Neural progenitor cell (in vitro differentiated cells): ENCODE measurements around the gene RUNX1.

ENCODE experiments used
- CTCF ChIP-seq: fragments of 200-600 bp; sonication (generic); IDR thresholded peaks from 2 replicates; pipeline ENCODE4 v1.5.1; 2017; ENCODE audit warnings: antibody characterized with exemption, mild to moderate bottlenecking
- EZH2 ChIP-seq: fragments of 200-600 bp; sonication (generic); IDR thresholded peaks from 2 replicates; pipeline ENCODE4 v1.6.1; 2017; ENCODE audit warnings: antibody characterized with exemption, mild to moderate bottlenecking, moderate library complexity

DNA sequence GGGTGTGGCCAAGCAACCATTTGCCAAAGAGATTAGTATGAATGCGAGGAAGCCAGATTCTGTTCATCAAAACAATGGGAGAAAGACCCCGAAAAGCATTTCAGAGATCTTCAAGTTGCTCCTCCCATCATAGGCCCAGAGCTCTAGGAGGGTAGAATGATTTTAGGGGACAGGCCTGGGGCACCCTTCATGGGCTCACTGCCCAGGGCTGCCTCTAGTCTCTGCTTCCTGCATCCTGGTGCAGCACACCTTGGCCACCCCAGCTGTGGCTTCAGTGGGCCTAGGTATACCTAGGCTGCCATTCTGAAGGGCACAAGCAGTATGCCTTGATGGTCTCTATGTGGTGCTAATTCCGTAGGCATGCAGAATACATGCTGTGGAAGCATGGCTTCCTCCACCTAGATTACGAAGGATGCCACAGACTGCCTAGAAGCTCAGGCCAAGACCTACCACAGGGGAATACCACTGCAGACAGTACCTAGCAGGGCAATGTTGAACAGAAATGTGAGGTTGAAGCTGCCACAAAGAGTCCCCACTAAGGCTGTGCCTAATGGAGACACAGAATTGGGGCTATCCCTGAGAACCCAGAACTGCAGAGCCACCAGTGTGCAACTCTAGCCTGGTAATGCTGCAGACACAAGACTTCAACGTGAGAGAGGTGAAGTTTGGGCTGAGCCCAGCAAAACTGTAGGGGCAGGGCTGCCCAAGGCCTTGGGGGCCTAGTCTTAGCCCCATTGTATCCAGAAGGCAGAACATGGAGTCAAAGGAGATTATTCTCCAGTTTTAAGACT, 221.5 kb downstream of the RUNX1 start:
- TF ChIP-seq CTCF (no peak), EZH2 (no peak)
